GM11168 (cell line): ENCODE results near the gene RAD23B.

Experiments used
- in situ Hi-C: fragments of 300-500 bp; cut with MboI; formaldehyde crosslinking; loops from one replicate; pipeline ENCODE4 v1.12.0; 2022; ENCODE audit warnings: low sequenced_read_pairs; ENCODE audit not compliant: unreplicated experiment

The RAD23B gene

DNA sequence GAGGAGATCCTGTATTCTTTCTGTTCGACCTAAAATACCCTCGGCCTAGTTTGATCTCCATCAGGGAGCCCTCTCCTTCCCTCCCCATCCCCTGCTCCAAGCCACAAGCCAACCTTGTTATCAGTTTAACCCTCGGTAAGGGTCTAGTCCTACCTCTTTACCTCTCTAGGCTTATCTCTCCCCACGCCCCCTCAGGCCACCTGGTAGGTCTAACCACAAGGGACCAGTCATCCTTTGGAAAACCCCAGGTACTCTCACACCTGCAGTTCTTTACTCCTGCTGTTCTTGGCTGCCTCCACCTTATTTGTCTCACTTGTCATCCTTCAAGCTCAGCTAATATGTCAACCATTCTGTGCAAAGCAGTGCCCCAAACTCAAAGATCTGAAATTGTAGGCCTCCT, 78.7 kb downstream of the RAD23B start:
- in situ Hi-C loops: no loop called here

DNA sequence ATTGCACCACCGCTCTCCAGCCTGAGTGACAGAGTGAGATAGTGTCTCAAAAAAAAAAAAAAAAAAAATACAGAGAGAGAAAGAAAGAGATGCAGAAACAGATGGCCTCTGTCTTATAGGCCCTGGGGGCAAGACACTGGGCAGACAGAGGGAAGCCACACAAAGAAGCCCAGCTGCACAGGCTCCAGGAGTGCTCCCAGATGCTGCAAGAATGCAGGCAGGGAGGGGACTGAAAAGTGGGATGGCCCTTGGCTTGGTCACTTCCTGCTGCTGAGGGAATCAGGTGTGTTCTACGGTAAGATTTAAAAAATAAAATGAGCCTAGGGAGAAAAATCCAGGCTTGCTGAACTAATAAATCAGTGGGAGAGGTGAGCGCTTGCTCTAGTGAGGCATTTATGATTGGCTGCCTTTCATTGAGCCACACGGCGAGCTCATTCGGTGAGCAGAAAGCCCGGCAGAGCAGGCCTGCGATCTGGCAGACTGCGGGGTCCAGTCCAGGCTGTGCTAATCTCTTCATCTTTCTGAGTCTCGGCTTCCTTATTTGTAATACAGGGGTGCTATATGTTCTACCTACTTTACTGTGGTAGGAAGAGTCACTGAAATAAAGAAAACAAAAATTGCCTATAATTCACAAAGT, 80.6 kb downstream of the RAD23B start:
- in situ Hi-C loops: no loop called here

DNA sequence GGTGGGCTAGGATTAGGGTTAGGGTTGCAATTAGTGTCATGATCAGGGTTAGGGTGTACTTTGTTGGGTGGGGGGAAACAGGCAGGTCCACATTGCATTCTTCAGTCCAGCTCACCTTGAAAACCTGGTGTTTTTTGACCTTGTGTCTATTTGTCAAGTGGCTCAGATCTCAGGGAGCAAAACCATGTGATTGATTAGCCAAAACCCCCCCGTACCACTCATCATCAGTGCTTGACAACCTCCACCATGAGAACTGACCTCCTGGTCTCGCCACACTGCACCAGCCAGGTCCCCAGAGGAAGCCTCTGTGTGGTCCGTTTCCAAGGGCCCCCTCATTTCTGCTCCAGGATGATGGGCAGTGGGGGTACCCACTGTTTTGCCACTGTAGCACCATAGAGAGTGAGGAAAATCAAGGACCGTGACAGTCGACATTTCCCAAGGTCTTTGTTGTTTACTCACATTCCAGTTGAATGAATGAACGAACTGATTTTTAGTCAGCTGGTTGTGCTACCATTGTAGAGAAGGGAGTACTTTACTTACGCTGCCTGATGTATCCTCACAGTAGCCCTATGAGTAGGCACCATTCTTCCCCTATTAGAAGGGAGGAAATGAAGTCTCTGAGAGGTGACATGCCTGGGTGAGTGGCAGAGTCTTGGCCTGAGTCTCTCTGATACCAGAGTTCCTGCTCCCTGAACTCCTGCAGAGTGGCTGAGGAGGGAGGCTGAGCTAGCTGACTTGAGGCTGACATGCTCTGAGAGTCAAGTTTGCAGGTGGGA, 84.8 kb downstream of the RAD23B start:
- in situ Hi-C loops: no loop called here

DNA sequence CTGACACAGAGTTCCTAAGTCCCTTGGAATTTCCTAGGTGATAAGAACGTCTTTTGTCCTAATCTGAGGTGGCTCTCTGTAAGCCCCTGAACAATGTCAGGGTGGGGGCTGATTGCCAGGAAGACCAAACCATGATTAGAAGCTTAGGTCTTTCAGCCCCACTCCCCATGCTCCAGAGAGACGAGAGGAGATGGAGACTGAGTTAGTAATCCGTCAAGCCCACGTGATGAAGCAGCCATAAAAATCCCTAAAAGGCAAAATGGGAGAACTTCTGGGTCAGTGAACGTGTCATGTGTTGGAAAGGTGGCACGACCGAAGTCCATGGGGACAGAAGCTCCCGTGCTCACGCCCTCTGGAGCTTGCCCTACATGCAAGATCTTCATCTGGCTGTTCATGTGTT, 85.6 kb downstream of the RAD23B start:
- in situ Hi-C loops: no loop called here

DNA sequence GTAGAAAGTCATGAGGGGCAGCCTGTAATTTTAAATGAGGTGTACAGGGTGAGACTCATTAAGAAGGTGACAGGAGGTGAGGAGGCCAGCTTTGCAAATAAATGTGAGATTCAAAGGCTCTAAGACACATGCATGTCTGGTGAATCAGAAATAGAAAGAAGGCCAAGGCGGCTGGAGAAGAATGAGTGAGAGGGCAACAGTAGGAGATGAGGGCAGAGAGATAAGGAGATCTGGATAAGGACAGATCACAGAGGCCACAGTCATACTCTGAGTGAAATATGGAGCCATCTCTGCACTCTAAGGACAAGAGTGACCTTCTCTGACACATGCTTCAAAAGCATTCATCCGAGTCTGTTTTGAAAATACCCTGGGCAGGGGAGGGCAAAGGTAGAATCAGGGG, 90.7 kb downstream of the RAD23B start:
- in situ Hi-C loops: no loop called here

- in situ Hi-C loops: no loop called here
Measured at GRCh38 chr9:107375001-107375400, 91.9 kb downstream of the RAD23B start.

- in situ Hi-C loops: no loop called here
Measured at GRCh38 chr9:107375651-107376369, 92.7 kb downstream of the RAD23B start.

GRCh38 chr9:107378006-107378405, 94.9 kb downstream of the RAD23B start:
- in situ Hi-C loops: no loop called here
